GM21576 (cell line): ENCODE data around the gene VN1R5.

ENCODE experiments used
- ATAC-seq: cut with Tn5 transposase; IDR thresholded peaks from one replicate; pipeline ENCODE4 v1.9.1; 2021; ENCODE audit warnings: mild to moderate bottlenecking, moderate library complexity; ENCODE audit not compliant: unreplicated experiment

Gene VN1R5

GRCh38 chr1:247299723-247300381 lies 44.0 kb downstream of the VN1R5 start:
- no peak for ATAC-seq

DNA sequence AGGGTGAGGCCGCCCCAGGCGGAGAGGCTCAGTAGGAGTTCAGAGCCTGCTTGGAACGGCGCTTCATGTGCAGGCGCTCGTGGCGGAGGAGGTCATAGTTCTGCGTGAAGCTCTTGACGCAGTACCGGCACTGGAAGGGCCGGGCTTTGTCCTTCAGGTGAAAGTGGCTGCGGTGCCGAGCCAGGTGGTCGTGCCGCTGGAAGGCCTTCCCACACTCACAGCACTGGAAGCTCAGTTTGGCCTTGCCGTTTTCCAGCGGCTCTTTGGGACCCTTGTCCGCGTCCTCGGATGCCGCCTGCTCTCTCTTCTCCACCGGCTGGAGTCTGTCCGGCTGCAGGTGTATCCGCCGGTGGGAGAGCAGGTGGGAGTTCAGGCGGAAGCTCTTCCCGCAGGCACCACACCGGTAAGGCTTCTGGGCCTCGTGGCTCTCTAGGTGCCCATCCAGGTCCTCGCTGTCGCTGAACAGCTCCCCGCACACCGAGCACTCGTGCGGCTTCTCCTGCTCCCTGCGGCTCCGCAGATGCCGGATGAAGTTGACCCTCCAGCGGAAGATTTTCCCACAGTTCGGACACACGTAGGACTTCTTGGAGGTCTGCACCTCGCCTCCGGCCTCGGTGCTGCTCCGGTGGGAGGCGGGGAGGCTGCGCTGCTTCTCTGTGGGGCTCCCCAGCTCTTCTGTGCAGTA lies 44.8 kb downstream of the VN1R5 start:
- no peak for ATAC-seq

DNA sequence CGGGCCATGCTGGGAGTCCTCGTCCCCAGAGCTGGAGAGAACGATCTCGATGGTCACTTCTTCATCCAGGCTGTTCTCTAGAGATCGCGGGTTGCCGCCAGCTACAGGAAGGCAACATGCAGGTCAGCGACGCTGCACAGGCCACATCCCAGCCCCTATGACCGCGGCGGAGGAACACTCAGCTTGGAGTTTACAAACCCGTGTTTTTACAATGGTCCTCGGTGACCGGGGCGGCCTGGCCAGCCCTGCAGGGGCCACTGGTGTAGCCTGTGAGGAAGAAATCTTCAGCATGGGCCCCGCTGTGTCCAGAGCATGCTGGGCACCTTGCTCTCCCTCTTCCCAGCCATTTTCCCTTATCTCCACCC lies 45.3 kb downstream of the VN1R5 start:
- no peak for ATAC-seq

DNA sequence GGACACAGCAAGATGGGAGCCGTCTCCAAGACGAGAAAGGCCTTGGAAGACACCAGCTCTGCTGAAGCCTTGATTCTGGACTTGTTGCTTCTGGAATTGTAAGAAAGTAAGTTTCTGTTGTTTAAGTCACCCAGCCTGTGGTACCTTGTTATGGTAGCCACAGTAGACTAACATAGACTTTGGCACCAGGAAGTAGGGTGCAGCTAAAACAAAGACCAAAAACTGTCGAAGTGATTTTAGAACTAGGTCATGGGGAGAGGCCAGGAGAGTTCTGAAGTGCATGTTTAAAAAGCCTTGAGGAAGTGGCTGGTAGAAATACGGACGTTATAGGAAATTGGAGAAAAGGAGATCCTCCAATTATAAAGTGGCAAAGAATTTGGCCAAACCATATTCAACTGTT lies 47.3 kb downstream of the VN1R5 start:
- ATAC-seq, result no peak

GRCh38 chr1:247304031-247304430 lies 48.2 kb downstream of the VN1R5 start:
- no peak for ATAC-seq
